ENCODE measurements around the gene HES4.

HES4 gene

DNA sequence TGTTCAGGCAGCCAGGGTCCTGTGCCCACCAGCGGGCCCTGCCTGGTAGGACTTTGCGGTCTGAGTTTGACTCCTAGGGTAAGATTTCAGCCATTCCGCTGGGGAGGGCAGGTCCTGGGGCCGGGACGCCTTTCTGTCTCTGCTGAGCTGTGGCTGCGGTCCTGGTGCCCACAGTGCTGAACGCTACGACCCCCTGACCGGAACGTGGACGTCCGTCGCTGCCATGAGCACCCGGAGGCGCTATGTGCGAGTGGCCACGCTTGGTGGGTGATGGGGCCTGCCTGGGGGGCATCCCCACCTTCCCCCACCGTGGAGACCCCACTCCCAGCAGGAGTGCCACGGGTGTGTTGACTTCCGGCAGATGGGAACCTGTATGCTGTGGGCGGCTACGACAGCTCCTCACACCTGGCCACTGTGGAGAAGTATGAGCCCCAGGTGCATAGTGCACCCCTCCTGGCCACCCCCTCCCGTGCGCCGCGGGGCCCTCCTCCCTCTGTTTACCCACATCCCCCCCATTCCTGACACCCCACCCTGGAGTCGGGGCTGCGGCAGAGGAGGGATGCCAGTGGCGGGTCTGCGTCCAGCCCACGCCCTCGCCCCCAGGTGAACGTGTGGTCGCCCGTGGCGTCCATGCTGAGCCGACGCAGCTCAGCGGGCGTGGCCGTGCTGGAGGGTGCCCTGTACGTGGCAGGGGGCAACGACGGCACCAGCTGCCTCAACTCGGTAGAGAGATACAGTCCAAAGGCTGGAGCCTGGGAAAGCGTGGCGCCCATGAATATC is 36.0 kb downstream of the HES4 start:
- TF ChIP-seq, protein P1, sequence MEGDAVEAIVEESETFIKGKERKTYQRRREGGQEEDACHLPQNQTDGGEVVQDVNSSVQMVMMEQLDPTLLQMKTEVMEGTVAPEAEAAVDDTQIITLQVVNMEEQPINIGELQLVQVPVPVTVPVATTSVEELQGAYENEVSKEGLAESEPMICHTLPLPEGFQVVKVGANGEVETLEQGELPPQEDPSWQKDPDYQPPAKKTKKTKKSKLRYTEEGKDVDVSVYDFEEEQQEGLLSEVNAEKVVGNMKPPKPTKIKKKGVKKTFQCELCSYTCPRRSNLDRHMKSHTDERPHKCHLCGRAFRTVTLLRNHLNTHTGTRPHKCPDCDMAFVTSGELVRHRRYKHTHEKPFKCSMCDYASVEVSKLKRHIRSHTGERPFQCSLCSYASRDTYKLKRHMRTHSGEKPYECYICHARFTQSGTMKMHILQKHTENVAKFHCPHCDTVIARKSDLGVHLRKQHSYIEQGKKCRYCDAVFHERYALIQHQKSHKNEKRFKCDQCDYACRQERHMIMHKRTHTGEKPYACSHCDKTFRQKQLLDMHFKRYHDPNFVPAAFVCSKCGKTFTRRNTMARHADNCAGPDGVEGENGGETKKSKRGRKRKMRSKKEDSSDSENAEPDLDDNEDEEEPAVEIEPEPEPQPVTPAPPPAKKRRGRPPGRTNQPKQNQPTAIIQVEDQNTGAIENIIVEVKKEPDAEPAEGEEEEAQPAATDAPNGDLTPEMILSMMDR (IDR thresholded peaks at IDR 0.05; ENCODE audit: low read length): no peak
- TF ChIP-seq EZH2 (IDR thresholded peaks at IDR 0.05; ENCODE audit: borderline replicate concordance, low read length): no peak
- H4K20me1 ChIP-seq (ENCODE audit: insufficient read depth, low read length): no peaks in the 10 kb centered on the region
- no peaks in the 10 kb centered on the region for H3K9me3 ChIP-seq (ENCODE audit: low read length)
- no peaks in the 10 kb centered on the region for H3K9me2 ChIP-seq (ENCODE audit: low read depth, low read length)
- H3K27me3 ChIP-seq (ENCODE audit: insufficient read depth, low read length): no peaks in the 10 kb centered on the region; the same call in 1 of the 2 replicates
- peaks cover under 1% of the 10 kb centered on the region; the same call in 1 of the 2 replicates for H3K79me2 ChIP-seq (ENCODE audit: insufficient read depth, low read length)
- H3K4me3 ChIP-seq (ENCODE audit: low read depth, low read length, poor library complexity, severe bottlenecking): no peak overlapping the region
- no peaks in the 10 kb centered on the region for H3F3A ChIP-seq (ENCODE audit: insufficient read depth, low read length)
- no peak overlapping the region for H3K4me2 ChIP-seq (ENCODE audit: low read length)
- H3K9ac ChIP-seq (ENCODE audit: low read length): no peak overlapping the region
- no peaks in the 10 kb centered on the region; the same call in 1 of the 2 replicates for H3K36me3 ChIP-seq (ENCODE audit: insufficient read depth, low read length)
- no peak overlapping the region for H3K27ac ChIP-seq (ENCODE audit: low read depth, low read length, poor library complexity, severe bottlenecking)
- H3K4me1 ChIP-seq (ENCODE audit: insufficient read depth, low read length, severe bottlenecking): peaks cover 30% of the 10 kb centered on the region
- H2AFZ ChIP-seq (ENCODE audit: low read length): no peak overlapping the region

GRCh38 chr1:963301-963651 is 36.6 kb downstream of the HES4 start:
- Histone ChIP-seq H3K27ac (ENCODE audit: low read depth, low read length, poor library complexity, severe bottlenecking) (no peak overlapping the region), H3K79me2 (ENCODE audit: insufficient read depth, low read length) (peaks cover 7% of the 10 kb centered on the region), H3K27me3 (ENCODE audit: insufficient read depth, low read length) (no peaks in the 10 kb centered on the region; the same call in 1 of the 2 replicates), H3K9me3 (ENCODE audit: low read length) (no peaks in the 10 kb centered on the region), H3K36me3 (ENCODE audit: insufficient read depth, low read length) (no peaks in the 10 kb centered on the region; the same call in 1 of the 2 replicates), H3K4me2 (ENCODE audit: low read length) (no peak overlapping the region), H3K4me1 (ENCODE audit: insufficient read depth, low read length, severe bottlenecking) (peaks cover 31% of the 10 kb centered on the region), H3K9me2 (ENCODE audit: low read depth, low read length) (no peaks in the 10 kb centered on the region), H3K9ac (ENCODE audit: low read length) (no peak overlapping the region), H4K20me1 (ENCODE audit: insufficient read depth, low read length) (no peaks in the 10 kb centered on the region), H3K4me3 (ENCODE audit: low read depth, low read length, poor library complexity, severe bottlenecking) (no peak overlapping the region), H2AFZ (ENCODE audit: low read length) (no peak overlapping the region), H3F3A (ENCODE audit: insufficient read depth, low read length) (no peaks in the 10 kb centered on the region)
- TF ChIP-seq, protein P1 (IDR thresholded peaks at IDR 0.05; ENCODE audit: low read length): no peak
- TF ChIP-seq EZH2 (IDR thresholded peaks at IDR 0.05; ENCODE audit: borderline replicate concordance, low read length): no peak

DNA sequence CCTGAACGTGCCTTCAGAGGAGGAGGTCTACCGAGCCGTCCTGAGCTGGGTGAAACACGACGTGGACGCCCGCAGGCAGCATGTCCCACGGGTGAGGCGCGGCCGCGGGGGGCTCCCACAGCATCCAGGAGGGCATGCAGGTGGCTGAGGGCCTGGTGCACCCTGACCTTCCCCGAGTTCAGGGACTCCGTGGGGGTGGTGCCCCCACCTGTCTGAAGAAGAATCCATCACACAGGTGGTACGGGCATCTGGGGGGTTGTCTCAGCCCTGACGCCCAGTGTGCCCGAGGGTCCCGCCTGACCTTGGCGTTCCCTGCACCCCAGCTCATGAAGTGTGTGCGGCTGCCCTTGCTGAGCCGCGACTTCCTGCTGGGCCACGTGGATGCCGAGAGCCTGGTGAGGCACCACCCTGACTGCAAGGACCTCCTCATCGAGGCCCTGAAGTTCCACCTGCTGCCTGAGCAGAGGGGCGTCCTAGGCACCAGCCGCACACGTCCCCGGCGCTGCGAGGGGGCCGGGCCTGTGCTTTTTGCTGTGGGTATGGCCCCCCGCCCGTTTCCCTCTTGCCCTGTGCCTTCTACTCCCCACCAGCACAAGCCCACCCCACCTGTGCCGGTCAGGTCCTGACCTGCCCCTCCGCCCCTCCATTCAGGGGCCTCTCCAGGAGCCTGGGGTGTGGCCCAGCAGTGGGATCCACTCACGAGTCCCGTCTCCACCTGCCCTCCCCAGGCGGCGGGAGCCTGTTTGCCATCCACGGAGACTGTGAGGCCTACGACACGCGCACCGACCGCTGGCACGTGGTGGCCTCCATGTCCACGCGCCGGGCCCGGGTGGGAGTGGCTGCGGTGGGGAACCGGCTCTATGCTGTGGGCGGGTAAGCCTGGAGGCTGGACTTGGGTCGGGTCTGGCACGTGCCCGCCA is 37.3 kb downstream of the HES4 start:
- Histone ChIP-seq H3K9ac (ENCODE audit: low read length) (no peak overlapping the region), H3K4me2 (ENCODE audit: low read length) (no peak overlapping the region; the same call in 1 of the 2 replicates), H3F3A (ENCODE audit: insufficient read depth, low read length) (no peaks in the 10 kb centered on the region), H3K36me3 (ENCODE audit: insufficient read depth, low read length) (no peaks in the 10 kb centered on the region; the same call in 1 of the 2 replicates), H3K27me3 (ENCODE audit: insufficient read depth, low read length) (no peaks in the 10 kb centered on the region), H3K79me2 (ENCODE audit: insufficient read depth, low read length) (peaks cover 11% of the 10 kb centered on the region), H3K9me2 (ENCODE audit: low read depth, low read length) (no peaks in the 10 kb centered on the region), H3K4me1 (ENCODE audit: insufficient read depth, low read length, severe bottlenecking) (peaks cover 37% of the 10 kb centered on the region), H3K9me3 (ENCODE audit: low read length) (no peaks in the 10 kb centered on the region), H4K20me1 (ENCODE audit: insufficient read depth, low read length) (no peaks in the 10 kb centered on the region), H3K4me3 (ENCODE audit: low read depth, low read length, poor library complexity, severe bottlenecking) (no peak overlapping the region), H2AFZ (ENCODE audit: low read length) (no peak overlapping the region), H3K27ac (ENCODE audit: low read depth, low read length, poor library complexity, severe bottlenecking) (no peak overlapping the region)
- no peak for TF ChIP-seq EZH2 (IDR thresholded peaks at IDR 0.05; ENCODE audit: borderline replicate concordance, low read length)
- TF ChIP-seq, protein P1 (IDR thresholded peaks at IDR 0.05; ENCODE audit: low read length): no peak

All from OCI-LY1 (cell line).